ENCODE data around the gene MC1R.

DNA sequence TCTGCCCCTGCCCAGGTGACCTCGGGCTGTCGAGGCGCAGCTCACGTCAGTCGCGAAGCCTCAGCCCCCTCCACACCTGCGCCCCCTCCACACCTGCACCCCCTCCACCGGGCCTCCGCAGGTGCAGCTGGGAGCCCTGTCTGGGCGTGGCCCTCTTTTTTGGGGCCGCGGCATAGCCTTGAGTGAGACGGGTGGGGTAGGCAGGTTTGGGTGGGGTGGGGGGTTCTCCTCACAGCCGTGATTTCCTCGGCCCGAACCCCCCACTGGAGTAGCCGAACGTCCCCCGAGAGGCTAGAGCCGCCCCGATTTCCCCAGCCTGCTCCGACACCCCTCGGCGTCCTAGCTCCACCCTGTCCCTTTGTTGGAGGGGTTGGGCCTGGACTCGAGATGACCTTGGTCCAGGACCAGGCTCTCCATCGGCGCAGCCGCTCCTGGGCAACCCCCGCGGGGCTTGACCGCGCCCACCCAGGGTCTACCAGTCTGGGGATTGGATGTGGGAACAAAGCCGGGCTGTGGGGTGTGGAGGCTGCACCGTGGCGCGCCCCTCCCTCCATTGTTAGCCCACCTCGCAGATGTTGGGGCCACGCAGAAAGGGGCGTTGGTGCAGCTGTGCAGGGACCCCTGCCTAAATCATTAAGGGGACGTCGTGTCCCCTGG is 5.1 kb downstream of the MC1R start:
- TF ChIP-seq, protein P1, sequence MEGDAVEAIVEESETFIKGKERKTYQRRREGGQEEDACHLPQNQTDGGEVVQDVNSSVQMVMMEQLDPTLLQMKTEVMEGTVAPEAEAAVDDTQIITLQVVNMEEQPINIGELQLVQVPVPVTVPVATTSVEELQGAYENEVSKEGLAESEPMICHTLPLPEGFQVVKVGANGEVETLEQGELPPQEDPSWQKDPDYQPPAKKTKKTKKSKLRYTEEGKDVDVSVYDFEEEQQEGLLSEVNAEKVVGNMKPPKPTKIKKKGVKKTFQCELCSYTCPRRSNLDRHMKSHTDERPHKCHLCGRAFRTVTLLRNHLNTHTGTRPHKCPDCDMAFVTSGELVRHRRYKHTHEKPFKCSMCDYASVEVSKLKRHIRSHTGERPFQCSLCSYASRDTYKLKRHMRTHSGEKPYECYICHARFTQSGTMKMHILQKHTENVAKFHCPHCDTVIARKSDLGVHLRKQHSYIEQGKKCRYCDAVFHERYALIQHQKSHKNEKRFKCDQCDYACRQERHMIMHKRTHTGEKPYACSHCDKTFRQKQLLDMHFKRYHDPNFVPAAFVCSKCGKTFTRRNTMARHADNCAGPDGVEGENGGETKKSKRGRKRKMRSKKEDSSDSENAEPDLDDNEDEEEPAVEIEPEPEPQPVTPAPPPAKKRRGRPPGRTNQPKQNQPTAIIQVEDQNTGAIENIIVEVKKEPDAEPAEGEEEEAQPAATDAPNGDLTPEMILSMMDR (conservative IDR thresholded peaks at IDR 0.05; ENCODE audit: low read depth in 2 of 2) = no peak
- TF ChIP-seq POLR2AphosphoS5 (IDR thresholded peaks at IDR 0.05; ENCODE audit: low read depth) (no peak), EZH2 (IDR thresholded peaks at IDR 0.05; ENCODE audit: low read depth, unreplicated experiment) (no peak), EZH2phosphoT487 (IDR thresholded peaks at IDR 0.05; ENCODE audit: unreplicated experiment) (no peak), NANOG (IDR thresholded peaks at IDR 0.05; ENCODE audit: borderline replicate concordance) (no peak), JUNB (IDR thresholded peaks at IDR 0.05; ENCODE audit: unreplicated experiment) (no peak), CREB1 (CRISPR knock-in tag; IDR thresholded peaks at IDR 0.05; ENCODE audit: low read depth) (no peak)
- TF ChIP-seq, protein P2, sequence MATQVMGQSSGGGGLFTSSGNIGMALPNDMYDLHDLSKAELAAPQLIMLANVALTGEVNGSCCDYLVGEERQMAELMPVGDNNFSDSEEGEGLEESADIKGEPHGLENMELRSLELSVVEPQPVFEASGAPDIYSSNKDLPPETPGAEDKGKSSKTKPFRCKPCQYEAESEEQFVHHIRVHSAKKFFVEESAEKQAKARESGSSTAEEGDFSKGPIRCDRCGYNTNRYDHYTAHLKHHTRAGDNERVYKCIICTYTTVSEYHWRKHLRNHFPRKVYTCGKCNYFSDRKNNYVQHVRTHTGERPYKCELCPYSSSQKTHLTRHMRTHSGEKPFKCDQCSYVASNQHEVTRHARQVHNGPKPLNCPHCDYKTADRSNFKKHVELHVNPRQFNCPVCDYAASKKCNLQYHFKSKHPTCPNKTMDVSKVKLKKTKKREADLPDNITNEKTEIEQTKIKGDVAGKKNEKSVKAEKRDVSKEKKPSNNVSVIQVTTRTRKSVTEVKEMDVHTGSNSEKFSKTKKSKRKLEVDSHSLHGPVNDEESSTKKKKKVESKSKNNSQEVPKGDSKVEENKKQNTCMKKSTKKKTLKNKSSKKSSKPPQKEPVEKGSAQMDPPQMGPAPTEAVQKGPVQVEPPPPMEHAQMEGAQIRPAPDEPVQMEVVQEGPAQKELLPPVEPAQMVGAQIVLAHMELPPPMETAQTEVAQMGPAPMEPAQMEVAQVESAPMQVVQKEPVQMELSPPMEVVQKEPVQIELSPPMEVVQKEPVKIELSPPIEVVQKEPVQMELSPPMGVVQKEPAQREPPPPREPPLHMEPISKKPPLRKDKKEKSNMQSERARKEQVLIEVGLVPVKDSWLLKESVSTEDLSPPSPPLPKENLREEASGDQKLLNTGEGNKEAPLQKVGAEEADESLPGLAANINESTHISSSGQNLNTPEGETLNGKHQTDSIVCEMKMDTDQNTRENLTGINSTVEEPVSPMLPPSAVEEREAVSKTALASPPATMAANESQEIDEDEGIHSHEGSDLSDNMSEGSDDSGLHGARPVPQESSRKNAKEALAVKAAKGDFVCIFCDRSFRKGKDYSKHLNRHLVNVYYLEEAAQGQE (IDR thresholded peaks at IDR 0.05; ENCODE audit: unreplicated experiment) = no peak
- TF ChIP-seq, protein P3, sequence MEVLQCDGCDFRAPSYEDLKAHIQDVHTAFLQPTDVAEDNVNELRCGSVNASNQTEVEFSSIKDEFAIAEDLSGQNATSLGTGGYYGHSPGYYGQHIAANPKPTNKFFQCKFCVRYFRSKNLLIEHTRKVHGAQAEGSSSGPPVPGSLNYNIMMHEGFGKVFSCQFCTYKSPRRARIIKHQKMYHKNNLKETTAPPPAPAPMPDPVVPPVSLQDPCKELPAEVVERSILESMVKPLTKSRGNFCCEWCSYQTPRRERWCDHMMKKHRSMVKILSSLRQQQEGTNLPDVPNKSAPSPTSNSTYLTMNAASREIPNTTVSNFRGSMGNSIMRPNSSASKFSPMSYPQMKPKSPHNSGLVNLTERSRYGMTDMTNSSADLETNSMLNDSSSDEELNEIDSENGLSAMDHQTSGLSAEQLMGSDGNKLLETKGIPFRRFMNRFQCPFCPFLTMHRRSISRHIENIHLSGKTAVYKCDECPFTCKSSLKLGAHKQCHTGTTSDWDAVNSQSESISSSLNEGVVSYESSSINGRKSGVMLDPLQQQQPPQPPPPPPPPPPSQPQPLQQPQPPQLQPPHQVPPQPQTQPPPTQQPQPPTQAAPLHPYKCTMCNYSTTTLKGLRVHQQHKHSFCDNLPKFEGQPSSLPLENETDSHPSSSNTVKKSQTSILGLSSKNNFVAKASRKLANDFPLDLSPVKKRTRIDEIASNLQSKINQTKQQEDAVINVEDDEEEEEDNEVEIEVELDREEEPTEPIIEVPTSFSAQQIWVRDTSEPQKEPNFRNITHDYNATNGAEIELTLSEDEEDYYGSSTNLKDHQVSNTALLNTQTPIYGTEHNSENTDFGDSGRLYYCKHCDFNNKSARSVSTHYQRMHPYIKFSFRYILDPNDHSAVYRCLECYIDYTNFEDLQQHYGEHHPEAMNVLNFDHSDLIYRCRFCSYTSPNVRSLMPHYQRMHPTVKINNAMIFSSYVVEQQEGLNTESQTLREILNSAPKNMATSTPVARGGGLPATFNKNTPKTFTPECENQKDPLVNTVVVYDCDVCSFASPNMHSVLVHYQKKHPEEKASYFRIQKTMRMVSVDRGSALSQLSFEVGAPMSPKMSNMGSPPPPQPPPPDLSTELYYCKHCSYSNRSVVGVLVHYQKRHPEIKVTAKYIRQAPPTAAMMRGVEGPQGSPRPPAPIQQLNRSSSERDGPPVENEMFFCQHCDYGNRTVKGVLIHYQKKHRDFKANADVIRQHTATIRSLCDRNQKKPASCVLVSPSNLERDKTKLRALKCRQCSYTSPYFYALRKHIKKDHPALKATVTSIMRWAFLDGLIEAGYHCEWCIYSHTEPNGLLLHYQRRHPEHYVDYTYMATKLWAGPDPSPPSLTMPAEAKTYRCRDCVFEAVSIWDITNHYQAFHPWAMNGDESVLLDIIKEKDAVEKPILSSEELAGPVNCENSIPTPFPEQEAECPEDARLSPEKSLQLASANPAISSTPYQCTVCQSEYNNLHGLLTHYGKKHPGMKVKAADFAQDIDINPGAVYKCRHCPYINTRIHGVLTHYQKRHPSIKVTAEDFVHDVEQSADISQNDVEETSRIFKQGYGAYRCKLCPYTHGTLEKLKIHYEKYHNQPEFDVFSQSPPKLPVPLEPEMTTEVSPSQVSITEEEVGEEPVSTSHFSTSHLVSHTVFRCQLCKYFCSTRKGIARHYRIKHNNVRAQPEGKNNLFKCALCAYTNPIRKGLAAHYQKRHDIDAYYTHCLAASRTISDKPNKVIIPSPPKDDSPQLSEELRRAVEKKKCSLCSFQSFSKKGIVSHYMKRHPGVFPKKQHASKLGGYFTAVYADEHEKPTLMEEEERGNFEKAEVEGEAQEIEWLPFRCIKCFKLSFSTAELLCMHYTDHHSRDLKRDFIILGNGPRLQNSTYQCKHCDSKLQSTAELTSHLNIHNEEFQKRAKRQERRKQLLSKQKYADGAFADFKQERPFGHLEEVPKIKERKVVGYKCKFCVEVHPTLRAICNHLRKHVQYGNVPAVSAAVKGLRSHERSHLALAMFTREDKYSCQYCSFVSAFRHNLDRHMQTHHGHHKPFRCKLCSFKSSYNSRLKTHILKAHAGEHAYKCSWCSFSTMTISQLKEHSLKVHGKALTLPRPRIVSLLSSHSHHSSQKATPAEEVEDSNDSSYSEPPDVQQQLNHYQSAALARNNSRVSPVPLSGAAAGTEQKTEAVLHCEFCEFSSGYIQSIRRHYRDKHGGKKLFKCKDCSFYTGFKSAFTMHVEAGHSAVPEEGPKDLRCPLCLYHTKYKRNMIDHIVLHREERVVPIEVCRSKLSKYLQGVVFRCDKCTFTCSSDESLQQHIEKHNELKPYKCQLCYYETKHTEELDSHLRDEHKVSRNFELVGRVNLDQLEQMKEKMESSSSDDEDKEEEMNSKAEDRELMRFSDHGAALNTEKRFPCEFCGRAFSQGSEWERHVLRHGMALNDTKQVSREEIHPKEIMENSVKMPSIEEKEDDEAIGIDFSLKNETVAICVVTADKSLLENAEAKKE (CRISPR knock-in tag; IDR thresholded peaks at IDR 0.05) = no peak
- TF ChIP-seq, protein P4, sequence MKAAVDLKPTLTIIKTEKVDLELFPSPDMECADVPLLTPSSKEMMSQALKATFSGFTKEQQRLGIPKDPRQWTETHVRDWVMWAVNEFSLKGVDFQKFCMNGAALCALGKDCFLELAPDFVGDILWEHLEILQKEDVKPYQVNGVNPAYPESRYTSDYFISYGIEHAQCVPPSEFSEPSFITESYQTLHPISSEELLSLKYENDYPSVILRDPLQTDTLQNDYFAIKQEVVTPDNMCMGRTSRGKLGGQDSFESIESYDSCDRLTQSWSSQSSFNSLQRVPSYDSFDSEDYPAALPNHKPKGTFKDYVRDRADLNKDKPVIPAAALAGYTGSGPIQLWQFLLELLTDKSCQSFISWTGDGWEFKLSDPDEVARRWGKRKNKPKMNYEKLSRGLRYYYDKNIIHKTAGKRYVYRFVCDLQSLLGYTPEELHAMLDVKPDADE (IDR thresholded peaks at IDR 0.05) = no peak

Measured in GM23338 (cell line).